ENCODE data around the gene BOK. TPM values are rescaled to one million over a fixed set of nuclear protein-coding genes. Genes with fewer than 3 reads are reported as not detected.

Gene BOK
- total RNA-seq, 2 experiments from 2014 or later: 0.06 TPM; not detected in 1

DNA sequence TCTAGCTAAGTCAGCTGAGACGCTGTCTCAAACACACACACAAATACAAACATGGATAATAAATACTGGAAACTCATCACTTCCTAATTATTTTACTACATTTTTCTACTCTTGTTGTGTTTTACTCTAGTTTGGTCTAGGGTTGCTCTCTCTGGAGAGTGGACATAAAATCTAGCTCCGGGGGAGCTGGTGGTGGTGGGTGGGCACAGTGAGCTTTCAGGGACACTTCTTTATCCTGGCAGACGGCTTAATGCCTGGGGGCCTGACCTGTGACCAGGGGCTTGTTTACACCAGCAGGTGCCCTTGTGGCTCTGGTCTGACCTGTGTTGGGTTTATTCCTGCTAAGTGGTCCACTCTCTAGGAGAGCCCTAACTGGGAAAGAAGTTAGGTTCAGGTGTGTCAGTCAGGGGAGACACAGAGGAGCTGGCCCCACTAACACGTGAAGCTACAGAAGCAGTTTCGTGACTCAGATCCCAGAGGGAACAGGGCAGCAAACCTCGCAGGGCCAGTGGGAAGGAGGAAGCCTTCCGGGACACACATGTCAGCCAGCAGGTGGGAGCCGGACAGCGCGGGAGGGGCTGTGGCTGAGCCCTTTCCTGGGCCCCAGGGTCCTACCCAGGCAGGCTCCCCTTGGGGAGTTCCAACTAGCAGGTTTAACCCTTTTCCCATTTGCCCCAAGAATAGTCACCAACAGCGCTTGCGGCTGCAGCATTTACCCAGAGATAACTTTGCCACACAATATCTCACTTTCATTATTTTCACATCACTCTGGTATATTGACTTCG, 22.5 kb upstream of the BOK start:
- CTCF ChIA-PET: no interaction called here
- POLR2A ChIA-PET: no interaction called here

DNA sequence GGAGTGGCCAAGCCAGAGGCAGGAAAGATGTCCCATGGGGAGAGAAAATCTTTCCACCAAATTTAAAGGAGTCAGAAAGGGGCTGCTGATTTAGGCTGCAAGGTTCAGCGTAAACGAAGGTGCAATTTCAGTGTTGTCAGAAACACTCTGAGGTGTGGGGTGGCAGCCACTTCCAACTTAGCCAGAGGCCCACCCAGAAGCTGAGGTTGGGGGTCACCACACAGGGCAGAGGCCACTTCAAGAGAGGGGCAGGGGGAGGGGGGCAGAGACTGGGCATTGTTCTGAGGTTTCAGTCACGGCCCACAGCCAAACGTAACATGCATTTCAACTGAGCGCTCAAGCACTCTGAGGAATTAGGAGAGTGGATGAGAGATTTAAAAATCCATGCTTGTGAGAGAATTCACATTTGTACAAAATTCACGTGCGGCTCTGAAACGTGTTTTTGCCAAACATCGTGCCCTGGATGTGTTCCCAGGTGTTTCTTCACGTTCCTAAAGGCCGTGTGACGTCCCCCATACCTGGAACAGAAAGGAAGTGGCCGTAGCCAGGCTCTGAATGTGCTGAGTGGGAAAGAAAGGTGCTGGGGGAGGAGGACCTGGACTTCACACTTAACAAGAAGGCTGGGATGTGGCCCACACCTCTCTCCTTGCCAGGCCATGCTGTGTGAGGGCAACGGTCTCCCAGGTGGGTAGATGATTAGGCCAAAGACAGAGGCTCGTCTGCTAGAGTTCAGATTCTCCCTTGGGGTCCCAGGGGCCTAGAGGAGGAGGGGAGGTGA, 19.5 kb upstream of the BOK start:
- CTCF ChIA-PET: no interaction called here
- POLR2A ChIA-PET: no interaction called here

DNA sequence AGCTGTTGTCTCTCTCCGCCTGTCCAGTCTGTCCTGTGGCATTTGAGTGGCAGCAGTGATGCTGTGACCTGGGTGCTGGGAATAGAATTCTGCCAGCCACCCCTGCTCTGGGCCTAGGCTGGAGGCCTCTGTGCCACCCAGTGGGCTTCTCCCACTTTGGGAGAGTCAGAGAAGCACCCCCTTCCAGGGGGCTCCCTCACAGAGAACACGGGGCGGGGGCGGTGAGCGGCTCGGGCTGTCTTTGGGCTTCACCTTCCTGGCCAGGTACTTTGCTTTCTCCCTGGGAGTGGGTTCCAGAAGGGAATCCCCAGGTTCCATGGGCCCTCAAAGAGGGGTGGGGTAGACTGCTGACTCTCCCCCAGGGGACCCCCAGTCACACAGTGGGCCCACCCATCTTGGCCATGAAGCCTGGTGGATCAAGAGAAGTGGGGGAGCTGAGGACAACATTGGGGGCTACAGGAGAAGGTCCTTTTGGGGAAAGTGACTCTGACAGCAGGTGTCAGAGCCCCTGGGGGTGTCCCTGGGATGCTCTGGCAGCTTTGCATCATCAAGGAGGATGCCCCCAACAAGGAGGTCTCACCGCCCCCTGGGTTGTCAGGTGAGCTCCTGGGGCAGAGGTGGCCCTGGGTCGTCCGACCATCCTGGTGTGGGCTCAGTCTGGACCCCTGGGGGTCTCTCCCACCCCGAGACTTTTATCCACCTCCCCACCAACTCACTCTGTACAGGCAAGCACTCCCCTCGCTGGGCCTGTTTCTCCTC, 18.8 kb upstream of the BOK start:
- POLR2A ChIA-PET: no interaction called here
- CTCF ChIA-PET: no interaction called here

DNA sequence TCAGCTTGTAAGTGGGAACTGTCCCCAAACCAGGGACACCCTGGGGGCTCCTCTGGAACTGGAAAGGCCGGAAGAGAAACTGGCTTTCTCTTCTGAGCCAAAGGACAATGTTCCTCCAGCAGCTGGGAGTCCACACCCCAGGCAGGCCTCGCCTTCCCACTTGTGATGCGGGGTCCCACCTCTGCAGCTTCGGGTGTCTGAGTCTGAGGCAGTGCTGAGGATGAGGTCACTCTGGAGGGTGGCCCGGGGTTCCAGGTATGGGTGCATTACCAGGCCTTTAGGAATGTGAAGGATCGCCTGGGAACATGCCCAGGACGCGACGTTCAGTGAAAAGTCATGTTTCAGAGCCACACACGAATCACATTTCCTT, 18.2 kb upstream of the BOK start:
- ChIA-PET POLR2A (no interaction called here), CTCF (no interaction called here)

DNA sequence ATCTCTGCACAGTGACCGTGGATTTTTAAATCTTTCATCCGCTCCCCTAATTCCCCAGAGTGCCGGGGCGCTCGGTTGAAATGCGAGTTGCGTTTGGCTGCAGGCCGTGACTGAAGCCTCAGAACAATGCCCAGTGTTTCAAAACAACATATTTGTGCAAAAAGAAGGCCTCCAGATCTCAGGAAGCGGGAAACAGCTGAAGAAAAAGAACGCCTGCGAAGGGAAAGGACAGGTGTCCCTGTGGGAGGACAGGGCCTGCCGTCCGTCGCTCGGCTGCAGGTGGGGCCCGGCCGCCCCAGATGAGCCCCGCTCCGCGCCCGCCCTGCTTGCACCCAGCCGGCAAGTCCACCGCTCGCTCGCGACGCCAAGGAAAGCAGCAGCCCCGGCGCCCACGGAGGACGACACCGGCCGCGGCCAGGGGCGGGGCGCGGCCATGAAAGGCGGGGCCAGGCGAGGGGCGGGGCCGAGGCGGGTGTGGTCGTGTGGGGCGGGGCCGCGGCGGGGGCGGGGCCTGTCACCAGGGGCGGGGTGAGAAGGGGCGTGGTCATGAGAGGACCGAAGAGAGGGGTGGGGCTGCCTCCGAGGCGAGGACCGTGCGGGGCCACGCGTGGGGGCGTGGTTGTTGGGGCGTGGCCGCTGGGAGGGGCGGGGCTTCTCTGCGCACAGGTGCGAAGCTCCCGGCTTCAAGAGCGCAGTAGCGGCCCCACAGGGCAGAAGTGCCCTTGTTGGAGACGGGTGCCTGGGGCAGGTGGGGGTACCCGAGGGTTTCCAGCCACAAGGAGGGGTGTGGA, 17.6 kb upstream of the BOK start:
- ChIA-PET POLR2A (no interaction called here), CTCF (interaction anchor here (0.6 kb wide), 1 partner anchor 83 kb away, joined by 3 read pairs; no protein-coding TSS in a partner anchor)

DNA sequence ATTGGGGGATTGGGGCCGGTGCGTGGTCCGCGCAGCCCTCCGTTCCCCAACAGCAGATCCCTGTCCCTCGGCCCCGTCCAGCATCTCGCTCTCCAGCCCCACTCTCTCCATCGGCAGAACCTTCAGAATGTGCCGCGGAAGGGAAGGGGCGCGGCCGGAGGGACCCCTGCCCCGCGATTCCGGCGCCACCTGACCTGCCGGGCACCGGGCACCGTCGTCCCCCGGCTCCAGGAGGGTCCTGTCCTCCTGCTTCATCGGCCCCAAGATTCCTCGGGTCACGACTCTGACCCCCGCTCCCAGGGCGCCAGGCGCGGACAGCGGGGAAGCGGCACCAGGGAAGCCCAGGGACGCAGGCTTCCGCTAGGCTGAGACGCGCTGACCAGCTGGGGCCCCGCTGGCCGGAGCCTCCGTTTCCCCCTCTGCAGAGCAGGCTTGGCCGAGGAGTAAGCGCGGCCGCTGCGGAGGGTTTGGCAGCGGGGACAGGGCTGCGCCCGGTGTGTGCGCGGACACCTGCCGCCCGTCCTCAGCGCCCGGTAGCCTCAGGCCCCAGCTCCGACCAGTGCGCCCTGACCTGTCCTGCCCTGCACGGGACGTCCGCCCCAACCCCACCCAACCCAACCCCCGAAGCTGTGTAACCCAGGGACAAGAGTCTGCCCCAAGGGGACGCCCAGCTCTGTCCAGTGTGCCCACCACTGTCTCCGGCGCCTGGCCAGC, 16.8 kb upstream of the BOK start:
- ChIA-PET POLR2A (no interaction called here), CTCF (no interaction called here)

DNA sequence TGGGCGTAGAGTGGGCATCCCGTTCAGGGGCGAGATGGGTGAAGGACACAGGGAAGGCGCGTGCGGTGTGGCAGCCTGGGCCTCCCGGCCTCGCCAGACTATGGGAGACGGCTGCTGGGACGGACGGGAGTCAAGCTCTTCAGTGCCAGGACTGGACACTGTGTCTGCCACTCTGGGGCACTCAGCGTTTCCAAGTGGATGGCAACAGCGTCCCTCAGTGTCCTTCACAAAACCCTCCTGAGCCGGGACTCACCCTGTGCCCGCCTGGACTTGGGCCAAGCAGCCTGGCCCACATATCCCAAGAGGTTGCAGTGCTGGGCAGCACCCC, 16.3 kb upstream of the BOK start:
- ChIA-PET POLR2A (no interaction called here), CTCF (no interaction called here)

DNA sequence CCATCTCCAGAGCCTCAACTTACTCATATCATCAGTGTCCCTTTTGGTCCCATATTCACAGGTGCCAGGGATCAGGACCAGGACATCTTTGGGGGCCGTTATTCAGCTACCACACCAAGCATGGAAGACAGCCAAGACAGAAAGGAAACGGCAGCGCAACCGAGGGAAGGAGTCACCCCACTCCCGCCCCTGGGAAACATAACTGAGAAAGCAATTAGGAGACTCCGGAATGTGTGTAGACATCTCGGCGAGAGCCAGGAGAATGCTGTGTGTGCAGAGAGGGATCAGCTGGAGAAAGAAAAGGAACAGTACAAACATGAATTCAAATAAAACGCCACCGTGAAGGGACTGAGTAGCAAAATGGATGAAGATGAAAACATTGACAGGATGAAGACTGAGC, 13.4 kb upstream of the BOK start:
- ChIA-PET POLR2A (no interaction called here), CTCF (no interaction called here)

DNA sequence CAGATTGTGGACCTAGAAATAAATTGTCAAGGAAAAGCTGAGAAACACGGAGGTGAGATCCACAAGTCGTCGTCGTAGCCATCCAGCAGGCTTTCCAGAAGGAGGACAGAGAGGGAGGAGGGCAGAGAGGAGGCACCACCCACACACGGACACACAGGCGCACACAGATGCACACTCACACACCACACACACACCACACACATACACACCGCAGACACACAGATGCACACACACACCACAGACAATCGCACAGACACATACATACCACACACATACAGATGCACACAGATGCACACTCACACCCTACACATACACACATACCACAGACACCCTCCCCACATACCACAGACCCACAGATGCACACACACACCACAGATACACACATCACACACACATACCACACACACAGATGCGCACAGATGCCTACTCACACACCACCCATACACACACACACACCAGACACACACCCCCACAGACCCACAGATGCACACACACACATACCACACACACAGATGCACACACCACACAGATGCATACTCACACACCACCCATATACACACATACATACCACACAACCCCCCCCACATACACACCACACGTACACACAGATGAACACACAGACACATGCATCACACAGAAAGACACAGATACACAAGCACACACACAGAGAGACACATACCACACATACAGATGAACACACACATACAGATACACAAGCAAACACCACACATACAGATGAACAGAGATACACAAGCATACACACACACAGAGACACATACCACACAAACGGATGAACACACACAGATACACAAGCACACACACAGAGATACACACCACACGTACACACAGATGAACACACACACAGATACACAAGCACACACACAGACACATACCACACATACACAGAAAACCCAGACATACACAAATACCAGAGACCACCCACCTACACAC, 12.7 kb upstream of the BOK start:
- CTCF ChIA-PET: no interaction called here
- POLR2A ChIA-PET: no interaction called here

DNA sequence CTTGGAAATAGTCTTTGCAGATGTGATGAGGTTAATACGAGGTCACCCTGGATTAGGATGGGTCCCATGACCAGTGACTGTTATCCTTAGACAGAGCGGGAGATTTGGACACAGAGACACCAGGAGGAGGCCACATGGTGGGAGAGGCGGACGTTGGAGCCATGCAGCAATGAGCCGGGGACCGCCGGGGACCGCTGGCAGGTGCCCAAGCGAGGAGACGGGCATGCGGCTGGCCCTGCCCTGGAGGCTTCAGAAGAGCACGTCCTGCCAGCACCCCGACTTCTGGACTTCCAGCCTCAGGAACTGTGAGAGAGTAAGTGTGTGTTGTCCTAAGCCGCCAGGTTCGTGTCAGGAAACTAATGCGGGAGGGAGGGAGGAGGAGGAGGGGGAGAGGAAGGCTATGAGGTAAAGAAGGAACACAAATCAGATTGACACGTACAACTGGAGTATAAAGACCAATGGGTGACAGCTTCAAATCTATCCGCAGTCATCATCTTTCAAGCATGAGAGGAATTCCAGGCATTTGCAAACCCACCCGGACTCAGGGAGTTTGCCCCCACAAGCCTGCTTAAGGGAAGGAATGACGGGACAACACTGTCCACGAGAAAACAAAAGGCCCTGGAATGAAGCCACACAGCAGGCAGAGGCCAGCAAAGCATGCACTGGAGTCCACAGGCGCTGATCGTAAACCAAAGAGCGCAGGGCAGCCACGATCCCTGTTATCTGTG, 11.6 kb upstream of the BOK start:
- CTCF ChIA-PET: no interaction called here

DNA sequence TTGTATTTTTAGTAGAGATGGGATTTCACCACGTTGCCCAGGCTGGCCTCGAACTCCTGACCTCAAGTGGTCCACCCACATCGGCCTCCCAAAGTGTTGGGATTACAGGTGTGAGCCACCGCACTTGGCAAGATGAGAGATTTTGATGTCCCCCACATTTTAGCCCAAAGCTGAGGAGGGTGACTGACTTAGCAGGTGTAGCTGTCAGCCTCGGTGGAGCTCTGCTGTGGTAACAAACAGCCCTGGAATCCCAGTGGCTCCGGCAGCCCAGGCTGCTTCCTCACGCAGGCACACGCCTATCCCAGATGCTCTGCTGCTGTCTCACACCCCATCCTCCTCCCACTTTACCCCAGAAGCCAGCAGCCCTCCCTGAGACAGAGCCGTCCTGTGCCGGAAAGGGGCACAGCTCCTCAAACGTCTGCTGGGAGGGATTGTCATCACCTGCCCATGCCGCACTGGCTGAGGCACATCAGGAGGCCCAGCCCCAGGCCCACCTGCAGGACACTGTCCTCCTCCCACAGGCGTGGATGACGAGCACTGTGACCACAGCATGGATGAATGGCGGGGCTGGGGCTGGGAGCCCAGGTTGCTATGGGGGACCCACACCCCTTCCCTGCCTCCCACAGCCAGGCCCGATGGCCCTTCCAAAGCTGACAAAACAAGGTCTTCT, 10.6 kb upstream of the BOK start:
- CTCF ChIA-PET: no interaction called here
- POLR2A ChIA-PET: no interaction called here

More for the DNA sequence above, 11.6 kb upstream of the BOK start:
- POLR2A ChIA-PET: no interaction called here

DNA sequence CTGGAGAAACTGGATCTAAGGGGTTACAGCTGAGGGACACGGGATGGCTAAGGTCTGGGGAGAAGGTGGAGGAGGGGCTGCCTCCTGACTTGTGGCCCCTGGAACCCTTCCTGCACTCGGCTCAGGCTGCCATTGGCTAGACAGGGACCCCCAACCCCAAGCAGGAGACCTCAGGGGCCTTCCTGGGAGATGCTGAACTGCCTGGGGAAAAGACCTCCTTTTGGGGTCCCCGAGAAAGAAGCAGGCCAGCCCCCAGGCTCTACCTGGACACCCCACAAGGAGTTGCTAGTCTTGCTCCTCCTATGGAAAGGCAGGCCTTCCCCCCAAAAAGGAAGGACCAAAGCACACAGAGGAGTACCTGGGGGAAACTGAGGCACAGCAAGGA, 10.1 kb upstream of the BOK start:
- POLR2A ChIA-PET: no interaction called here
- CTCF ChIA-PET: no interaction called here

DNA sequence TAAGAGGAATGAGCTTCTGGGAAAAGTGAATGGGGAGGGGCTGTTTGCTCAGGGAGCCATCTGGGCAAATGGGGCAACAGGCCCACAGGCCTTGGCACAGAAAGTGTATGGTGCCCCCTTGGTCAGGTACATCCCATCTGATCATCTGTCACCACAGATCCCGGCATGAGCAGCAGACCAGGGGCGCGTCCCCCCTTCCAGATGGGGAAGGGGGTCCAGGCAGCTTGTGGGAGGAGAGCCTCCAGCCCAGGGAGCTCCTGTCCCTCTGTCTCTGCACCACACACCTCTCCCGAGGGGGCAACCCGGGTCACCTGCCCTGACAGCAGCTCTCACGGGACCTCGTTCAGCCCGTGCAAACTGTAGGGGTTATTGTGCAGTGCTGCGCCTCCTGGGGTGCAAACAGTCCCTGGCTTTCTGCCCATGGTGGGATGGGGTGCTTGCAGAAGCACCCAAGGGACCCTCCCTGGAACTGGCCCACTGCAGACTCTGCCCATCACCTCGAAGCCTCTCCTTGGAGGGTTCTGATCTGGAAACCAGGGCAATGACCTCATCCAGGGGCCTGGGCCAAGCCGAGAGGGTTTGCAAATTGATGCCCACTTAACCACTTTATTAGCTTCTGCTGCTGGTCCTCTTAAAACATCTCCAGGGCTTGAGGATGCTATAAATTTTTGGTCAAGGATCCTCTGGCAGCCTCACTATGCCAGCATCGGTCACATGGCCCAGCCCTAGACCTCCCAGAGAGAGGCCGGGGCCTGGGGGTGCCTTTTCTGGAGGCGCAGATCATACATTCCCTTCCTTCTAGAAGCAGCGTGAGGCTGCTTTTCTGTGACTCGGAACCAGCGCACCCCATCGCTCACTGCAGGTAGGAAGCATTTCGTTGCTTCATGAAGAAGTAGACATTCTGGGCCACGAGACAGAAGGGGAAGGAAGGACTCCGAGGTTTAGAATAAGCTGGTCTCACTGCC, 7.6 kb upstream of the BOK start:
- ChIA-PET POLR2A (interaction anchor here (0.6 kb wide), 1 partner anchor 12 kb away, joined by 3 read pairs; no protein-coding TSS in a partner anchor), CTCF (no interaction called here)

DNA sequence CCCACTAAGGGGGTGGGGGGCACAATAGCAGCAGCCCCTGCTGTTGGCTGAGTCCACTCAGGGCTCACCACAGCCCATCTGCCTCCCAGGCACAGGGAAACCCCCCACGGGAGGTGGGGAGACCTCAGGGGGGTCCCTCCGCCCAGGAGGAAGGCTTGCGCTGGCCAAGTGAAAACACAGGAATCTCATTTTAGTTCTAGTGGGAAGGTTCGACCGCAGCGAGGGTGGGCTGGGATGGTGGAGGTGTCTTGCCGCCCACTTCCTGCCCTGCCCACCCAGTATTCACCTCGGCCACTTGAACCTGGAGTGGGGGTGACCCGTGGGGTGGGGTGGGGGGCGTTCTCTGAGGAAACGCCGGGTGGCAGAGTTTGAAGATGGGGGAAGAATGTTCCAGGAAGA, 6.9 kb upstream of the BOK start:
- CTCF ChIA-PET: no interaction called here

DNA sequence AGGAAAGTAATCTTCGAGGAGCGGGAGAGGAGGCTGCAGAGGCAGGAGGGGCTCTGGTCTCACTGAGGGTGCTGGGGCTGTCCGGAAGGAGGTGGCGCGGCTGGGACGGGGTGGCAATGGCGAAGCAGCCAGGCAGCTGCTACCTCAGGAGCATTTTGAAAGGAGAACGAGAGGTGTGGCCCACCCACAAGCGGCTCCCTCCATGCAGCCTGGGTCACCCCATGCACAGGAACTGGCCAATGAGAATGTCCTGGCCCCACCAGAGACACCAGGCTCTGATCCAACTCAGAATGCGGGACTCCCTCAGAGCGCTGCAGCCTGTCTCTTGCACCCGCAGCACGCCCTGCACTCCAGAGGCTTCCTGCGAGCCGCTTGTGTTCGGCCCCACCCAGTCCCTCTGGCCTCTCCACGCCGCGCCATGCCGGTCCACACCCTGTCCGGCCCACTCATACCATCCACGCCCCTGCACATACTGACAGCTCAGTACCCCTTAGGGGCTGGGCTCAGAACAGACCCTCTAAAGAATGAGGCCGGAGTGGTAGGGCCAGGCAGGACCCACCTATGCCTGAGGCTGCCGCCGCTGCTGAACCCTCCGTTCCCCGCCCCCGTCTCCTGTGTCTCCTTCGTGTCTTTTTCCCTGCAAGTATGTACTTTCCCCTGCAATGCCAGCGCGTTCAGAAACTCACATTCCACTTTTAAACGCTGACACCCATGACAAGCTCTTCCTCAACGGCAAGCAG, 6.4 kb upstream of the BOK start:
- CTCF ChIA-PET: no interaction called here

More for the DNA sequence above, 6.9 kb upstream of the BOK start:
- POLR2A ChIA-PET: no interaction called here

DNA sequence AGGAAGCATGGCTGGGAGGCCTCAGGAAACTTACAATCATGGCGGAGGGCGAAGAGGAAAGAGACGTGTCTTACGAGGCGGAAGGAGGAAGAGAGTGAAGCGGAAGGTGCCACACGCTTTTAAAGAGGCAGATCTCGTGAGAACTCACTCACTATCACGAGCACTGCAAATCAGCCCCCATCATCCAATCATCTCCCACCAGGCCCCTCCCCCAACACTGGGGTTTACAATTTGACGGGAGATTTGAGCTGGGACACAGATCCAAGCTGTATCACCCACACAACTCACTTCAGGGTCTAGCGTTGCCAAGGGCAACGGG, 5.1 kb upstream of the BOK start:
- ChIA-PET CTCF (no interaction called here), POLR2A (no interaction called here)

More for the DNA sequence above, 6.4 kb upstream of the BOK start:
- POLR2A ChIA-PET: no interaction called here

Data from activated CD8-positive, alpha-beta memory T cell treated with anti-CD3 and anti-CD28 coated beads for 36 hours (primary cell).